Heart left ventricle (tissue), 16 donors: ENCODE measurements around the gene PLEKHA4. TPM values are rescaled to one million over a fixed set of nuclear protein-coding genes. Genes with fewer than 3 reads are reported as not detected.

ENCODE experiments used
- ATAC-seq, 4 donors: fragments of 200-7000 bp; cut with Tn5 transposase; one replicate each; pipeline ENCODE4 v1.9.1; 2020 to 2022; ENCODE audit warnings: moderate library complexity in 4 of 4, mild to moderate bottlenecking in 3 of 4, moderate number of reproducible peaks in 1 of 4
- DNase-seq, 5 donors: peaks; one replicate each; pipeline ENCODE4 v3.0.0-alpha.2; 2020
- H3K27ac ChIP-seq, 12 donors: fragments of 200-600 bp; sonication (generic) in 4 of 12; one replicate each; pipeline versions ENCODE4 v1.5.0 to v1.8.0; 2016 to 2022; ENCODE audit warnings: mild to moderate bottlenecking in 2 of 12
- H3K27me3 ChIP-seq, 9 donors: fragments of 200-600 bp; sonication (generic) in 2 of 9; one replicate each; pipeline versions ENCODE4 v1.5.1 to v1.8.0; 2016 to 2022; ENCODE audit warnings: mild to moderate bottlenecking in 3 of 9
- H3K36me3 ChIP-seq, 9 donors: fragments of 200-600 bp; sonication (generic) in 2 of 9; one replicate each; pipeline versions ENCODE4 v1.5.0 to v1.8.0; 2018 to 2022; ENCODE audit warnings: mild to moderate bottlenecking in 2 of 9
- H3K4me1 ChIP-seq, 12 donors: fragments of 200-600 bp; sonication (generic) in 4 of 12; one replicate each; pipeline versions ENCODE4 v1.5.0 to v1.8.0; 2016 to 2022; ENCODE audit warnings: mild to moderate bottlenecking in 3 of 12
- H3K4me3 ChIP-seq, 12 donors: fragments of 200-600 bp; sonication (generic) in 4 of 12; one replicate each; pipeline versions ENCODE4 v1.5.0 to v1.8.0; 2017 to 2022; ENCODE audit warnings: mild to moderate bottlenecking in 9 of 12, moderate library complexity in 4 of 12
- H3K9me3 ChIP-seq, 12 donors: fragments of 200-600 bp; sonication (generic) in 4 of 12; one replicate each; pipeline versions ENCODE4 v1.5.0 to v1.8.0; 2016 to 2022; ENCODE audit warnings: mild to moderate bottlenecking in 1 of 12
- CTCF ChIP-seq, 12 donors: fragments of 200-600 bp; sonication (generic) in 4 of 12; IDR thresholded peaks; one replicate each; pipeline versions ENCODE4 v1.5.0 to v1.8.0; 2018 to 2022; ENCODE audit warnings: antibody characterized with exemption in 12 of 12, mild to moderate bottlenecking in 5 of 12
- POLR2A ChIP-seq, 2 donors: fragments of 450-650 bp; IDR thresholded peaks; one replicate each; pipeline ENCODE4 v1.6.1; 2017; ENCODE audit warnings: antibody characterized with exemption in 2 of 2, mild to moderate bottlenecking in 2 of 2, moderate library complexity in 2 of 2
- WGBS, 4 donors: extraction: QIAGEN DNeasy Blood & Tissue Kit in 2 of 4; methylation state at CpG; one replicate each; pipeline versions ENCODE4 v1.1.5 to v1.1.7; 2013 to 2018; 5-methylcytosine and 5-hydroxymethylcytosine counted together
- intact Hi-C, 10 donors: fragments of 100-400 bp; cut with DNase I; formaldehyde crosslinking; loops; one replicate each; pipeline versions ENCODE4 v1.11.1 to v1.14.2; 2022
- polyA plus RNA-seq, 2 donors: library from polyadenylated mRNA; stranded (reverse); fragments of 200-250 nt; gene quantifications; one replicate each; pipeline ENCODE4 v1.2.3, GENCODE V29; 2013
- total RNA-seq, 9 donors: library from RNA; depleted of rRNA in 2 of 9; stranded (reverse); fragments of >200 nt in 2 of 9; fragmentation: NEBNext Ultra II Directional in 3 of 9; extraction: Animal tissue kit (Norgen Biotek cat#: 25700) in 3 of 9; gene quantifications; one replicate each; pipeline versions ENCODE4 v1.1.0 to v1.2.4, GENCODE V29; 2016 to 2023
- donor health status: ischemic (EF 13 %, LVEDD 7.1; RV severe dilation, severe dysfunction).
- donor health status: healthy with polysubstance abuse.
- donor health status: DM: no; HTN: yes; CAD: no.
- donor health status: DM: no; HTN: no; CAD: no.
- donor health status: ischemic (EF 25% LVEDD 6.9; RV normal size, moderate dysfunction).
- donor health status: ischemic (EF 25% LVEDD 5.7; RV mildly dilated, moderate dysfunction).
- donor health status: healthy.
- donor health status: DM: yes; HTN: yes; CAD: no.
- donor health status: ischemic (EF 35%, LVEDD 5.7; RV mildly dilated, moderate dysfunction).
- donor health status: nonischemic (EF 11% LVEDD 7.7; RV severe dilation, severe dysfunction).
- donor health status: DM: yes; HTN: yes; CAD: no.
- donor health status: PGD.
- donor health status: ischemic (EF 29% LVEDD 5.4; RV normal size, mild dysfunction).
- donor health status: nonischemic (EF 23%, LVEDD 6.1; RV moderate dilation, normal function).

PLEKHA4 gene
- total and polyA plus RNA-seq, 11 donors = 7.5 to 66.9 (median 28.6) TPM

GRCh38 chr19:48874303-48875135 is 6.1 kb upstream of the PLEKHA4 start:
- peaks cover 0 to 62% (median 49%) of the 10 kb centered on the region in 9 donors for H3K36me3 ChIP-seq
- H3K9me3 ChIP-seq = no peaks in the 10 kb centered on the region
- H3K4me3 ChIP-seq = peak overlapping the region; percentile 75 to 99 (median 89)
- 5 to 9% (median 7%) methylated on average over 17 of the region's 17 CpGs for WGBS, 4 donors
- intact Hi-C loops = loop anchor here in 7 of 10 donors (2.0 to 10.0 kb wide), 6 partner anchors 26 to 280 kb away; partner anchors contain the start of genes FTL (in 4 of the 7), HRC (in 1 of the 7), NUCB1 (in 1 of the 7) and TRPM4 (in 1 of the 7)
- H3K27me3 ChIP-seq = no peaks in the 10 kb centered on the region
- peaks cover 11 to 68% (median 41%) of the 10 kb centered on the region in 12 donors for H3K4me1 ChIP-seq
- no peak for TF ChIP-seq CTCF (IDR thresholded peaks at IDR 0.05)
- no peak for TF ChIP-seq POLR2A (IDR thresholded peaks at IDR 0.05)
- peak overlapping the region; percentile 98 to 100 (median 100) for H3K27ac ChIP-seq
- DNase-seq = peak in 4 of 5 donors; percentile 35 to 77 (median 48)
- peak in 1 of 4 donors; percentile 3 for ATAC-seq

- Histone ChIP-seq H3K4me1 (peaks cover 11 to 65% (median 38%) of the 10 kb centered on the region in 12 donors), H3K27ac (peak overlapping the region; percentile 98 to 100 (median 100)), H3K36me3 (peaks cover 0 to 55% (median 49%) of the 10 kb centered on the region in 9 donors), H3K9me3 (no peaks in the 10 kb centered on the region), H3K4me3 (peak overlapping the region; percentile 75 to 99 (median 89)), H3K27me3 (no peaks in the 10 kb centered on the region)
- intact Hi-C loops = loop anchor here in 8 of 10 donors (1.0 to 10.0 kb wide), 6 partner anchors 23 to 281 kb away; partner anchors contain the start of genes FTL (in 8 of the 8), NUCB1 (in 4 of the 8), HRC (in 1 of the 8) and TRPM4 (in 1 of the 8)
- peak in 2 of 5 donors; percentile 23 to 41 for DNase-seq
- WGBS, 4 donors = 10 to 25% (median 16%) methylated on average over 14 of the region's 14 CpGs
- TF ChIP-seq CTCF (IDR thresholded peaks at IDR 0.05) = no peak
- TF ChIP-seq POLR2A (IDR thresholded peaks at IDR 0.05) = no peak
- peak; percentile 0 to 8 (median 4) for ATAC-seq
Observed at GRCh38 chr19:48873476-48874302, 5.3 kb upstream of the PLEKHA4 start.

- Histone ChIP-seq H3K4me3 (peak overlapping the region; percentile 75 to 99 (median 89)), H3K36me3 (peaks cover 0 to 48% (median 46%) of the 10 kb centered on the region in 9 donors), H3K4me1 (peaks cover 11 to 65% (median 37%) of the 10 kb centered on the region in 12 donors), H3K27ac (peak overlapping the region; percentile 98 to 100 (median 100)), H3K9me3 (no peaks in the 10 kb centered on the region), H3K27me3 (no peaks in the 10 kb centered on the region)
- intact Hi-C loops = loop anchor here in 7 of 10 donors (1.0 to 10.0 kb wide), 6 partner anchors 23 to 282 kb away; partner anchors contain the start of genes FTL (in 7 of the 7), NUCB1 (in 3 of the 7), HRC (in 1 of the 7) and TRPM4 (in 1 of the 7)
- WGBS, 4 donors = 0 to 2% (median 1%) methylated on average over 14 of the region's 14 CpGs
- DNase-seq = peak; percentile 78 to 92 (median 91)
- peak; percentile 64 to 84 (median 71) for ATAC-seq
- TF ChIP-seq POLR2A (IDR thresholded peaks at IDR 0.05) (no peak), CTCF (IDR thresholded peaks at IDR 0.05) (no peak)
Observed at GRCh38 chr19:48872884-48873475, 4.6 kb upstream of the PLEKHA4 start.
